Liver (tissue), 3 donors: Measurements from ENCODE around the gene PIAS1.

ENCODE experiments used
- EGR1 ChIP-seq, 2 donors: IDR thresholded peaks; 2 replicates each; pipeline ENCODE4 v1.6.1; 2016 to 2018; ENCODE audit warnings: antibody characterized with exemption in 2 of 2, low read depth in 2 of 2
- FOXA1 ChIP-seq: IDR thresholded peaks from 2 replicates; pipeline ENCODE4 v1.6.1; 2016; ENCODE audit warnings: antibody characterized with exemption
- GABPA ChIP-seq, 2 donors: IDR thresholded peaks in 1 of 2; conservative IDR thresholded peaks in 1 of 2; 2 replicates each; pipeline ENCODE4 v1.6.1; 2016; ENCODE audit warnings: antibody characterized with exemption in 2 of 2, mild to moderate bottlenecking in 1 of 2, moderate library complexity in 1 of 2
- JUND ChIP-seq, 2 donors: IDR thresholded peaks; 2 replicates each; pipeline ENCODE4 v1.6.1; 2016; ENCODE audit warnings: antibody characterized with exemption in 2 of 2
- RAD21 ChIP-seq, 2 donors: IDR thresholded peaks; 2 replicates each; pipeline ENCODE4 v1.6.1; 2016; ENCODE audit warnings: antibody characterized with exemption in 2 of 2, mild to moderate bottlenecking in 2 of 2
- SP1 ChIP-seq: IDR thresholded peaks from 2 replicates; pipeline ENCODE4 v1.6.1; 2018; ENCODE audit warnings: antibody characterized with exemption, mild to moderate bottlenecking
- TAF1 ChIP-seq: conservative IDR thresholded peaks from 2 replicates; pipeline ENCODE4 v1.6.1; 2016; ENCODE audit warnings: antibody characterized with exemption, mild to moderate bottlenecking
- YY1 ChIP-seq: IDR thresholded peaks from 2 replicates; pipeline ENCODE4 v1.6.1; 2016; ENCODE audit warnings: antibody characterized with exemption, mild to moderate bottlenecking
- TF ChIP-seq, protein P1 (sequence below): fragments of 150-350 bp; IDR thresholded peaks from 2 replicates; pipeline ENCODE4 v1.5.1; 2017; ENCODE audit warnings: improper control_type of control experiment, low read depth, low read length; ENCODE audit not compliant: missing input control
- donor health status: healthy.
- donor health status: healthy.

- TF ChIP-seq FOXA1 (no peak), SP1 (no peak), EGR1 (IDR thresholded peaks at IDR 0.05; ENCODE audit: low read depth in 2 of 2) (no peak), RAD21 (IDR thresholded peaks at IDR 0.05) (no peak), GABPA (IDR thresholded peaks at IDR 0.05 in 1 of 2, conservative IDR thresholded peaks at IDR 0.05 in 1 of 2) (no peak), YY1 (no peak), JUND (IDR thresholded peaks at IDR 0.05) (no peak), TAF1 (no peak)
- TF ChIP-seq, protein P1, sequence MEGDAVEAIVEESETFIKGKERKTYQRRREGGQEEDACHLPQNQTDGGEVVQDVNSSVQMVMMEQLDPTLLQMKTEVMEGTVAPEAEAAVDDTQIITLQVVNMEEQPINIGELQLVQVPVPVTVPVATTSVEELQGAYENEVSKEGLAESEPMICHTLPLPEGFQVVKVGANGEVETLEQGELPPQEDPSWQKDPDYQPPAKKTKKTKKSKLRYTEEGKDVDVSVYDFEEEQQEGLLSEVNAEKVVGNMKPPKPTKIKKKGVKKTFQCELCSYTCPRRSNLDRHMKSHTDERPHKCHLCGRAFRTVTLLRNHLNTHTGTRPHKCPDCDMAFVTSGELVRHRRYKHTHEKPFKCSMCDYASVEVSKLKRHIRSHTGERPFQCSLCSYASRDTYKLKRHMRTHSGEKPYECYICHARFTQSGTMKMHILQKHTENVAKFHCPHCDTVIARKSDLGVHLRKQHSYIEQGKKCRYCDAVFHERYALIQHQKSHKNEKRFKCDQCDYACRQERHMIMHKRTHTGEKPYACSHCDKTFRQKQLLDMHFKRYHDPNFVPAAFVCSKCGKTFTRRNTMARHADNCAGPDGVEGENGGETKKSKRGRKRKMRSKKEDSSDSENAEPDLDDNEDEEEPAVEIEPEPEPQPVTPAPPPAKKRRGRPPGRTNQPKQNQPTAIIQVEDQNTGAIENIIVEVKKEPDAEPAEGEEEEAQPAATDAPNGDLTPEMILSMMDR = no peak
Measured at GRCh38 chr15:68040144-68040543, 14.0 kb upstream of the PIAS1 start.
